HG03103 (cell line): ENCODE results near the gene FAF2.
"Not testable (repeated sequence)": the region's sequence is repeated elsewhere in the genome, so short reads cannot be mapped to it uniquely, and the experiment has no call there.

Experiments
- ATAC-seq: cut with Tn5 transposase; IDR thresholded peaks from one replicate; pipeline ENCODE4 v1.9.1; 2021; ENCODE audit warnings: low read depth; ENCODE audit not compliant: unreplicated experiment

FAF2 gene

GRCh38 chr5:176454724-176455394 is 6.7 kb downstream of the FAF2 start:
- no peak for ATAC-seq

GRCh38 chr5:176458904-176459561 is 10.8 kb downstream of the FAF2 start:
- no peak for ATAC-seq

- no peak for ATAC-seq
Observed at GRCh38 chr5:176461349-176461748, 13.2 kb downstream of the FAF2 start.

GRCh38 chr5:176463113-176463764 is 15.1 kb downstream of the FAF2 start:
- no peak for ATAC-seq

GRCh38 chr5:176466245-176466871 is 18.2 kb downstream of the FAF2 start:
- no peak for ATAC-seq

GRCh38 chr5:176469296-176469695 is 21.1 kb downstream of the FAF2 start:
- ATAC-seq, result no peak

GRCh38 chr5:176470539-176470938 is 22.4 kb downstream of the FAF2 start:
- no peak for ATAC-seq

GRCh38 chr5:176471098-176471497 is 22.9 kb downstream of the FAF2 start:
- ATAC-seq, result no peak

- no peak for ATAC-seq
Observed at GRCh38 chr5:176473335-176474006, 25.3 kb downstream of the FAF2 start.

- no peak for ATAC-seq
Observed at GRCh38 chr5:176474476-176474875, 26.3 kb downstream of the FAF2 start.

- ATAC-seq, result no peak
Observed at GRCh38 chr5:176481711-176482110, 33.5 kb downstream of the FAF2 start.

- no peak for ATAC-seq
Observed at GRCh38 chr5:176485176-176485575, 37.0 kb downstream of the FAF2 start.

GRCh38 chr5:176486189-176486757 is 38.1 kb downstream of the FAF2 start:
- ATAC-seq, result no peak

GRCh38 chr5:176487160-176487559 is 39.0 kb downstream of the FAF2 start:
- not testable (repeated sequence) for ATAC-seq

- ATAC-seq, result no peak
Observed at GRCh38 chr5:176489077-176489476, 40.9 kb downstream of the FAF2 start.

- no peak for ATAC-seq
Observed at GRCh38 chr5:176490301-176490700, 42.1 kb downstream of the FAF2 start.

- ATAC-seq, result no peak
Observed at GRCh38 chr5:176491101-176491502, 42.9 kb downstream of the FAF2 start.

- ATAC-seq, result no peak
Observed at GRCh38 chr5:176491901-176492300, 43.7 kb downstream of the FAF2 start.

GRCh38 chr5:176492431-176492830 is 44.2 kb downstream of the FAF2 start:
- ATAC-seq, result no peak

GRCh38 chr5:176497852-176498251 is 49.7 kb downstream of the FAF2 start:
- ATAC-seq, result no peak
